ENCODE results near the gene USP24. TPM values are rescaled to one million over a fixed set of nuclear protein-coding genes. Genes with fewer than 3 reads are reported as not detected.
A peak's percentile ranks its signal among the peaks of the same experiment; 100 is the strongest.

The USP24 gene
- total RNA-seq, 1 donor from 2014 or later = 40.8 TPM

GRCh38 chr1:55039342-55040082, 175.7 kb downstream of the USP24 start, which contains the start of gene PCSK9:
PCSK9 (plus strand) TSS chr1:55039548; CDS start chr1:55039838, 290 bp downstream.
- FAIRE-seq (no peak), DNase-seq (ENCODE audit: low read depth) (peak; percentile 78)
- H3K4me3 ChIP-seq (ENCODE audit: low read depth, low read length) = peak within 1 kb of the TSS; percentile 48
- no peak for TF ChIP-seq CTCF (IDR thresholded peaks at IDR 0.05; ENCODE audit: insufficient read depth, low read length, severe bottlenecking)
- H3K36me3 ChIP-seq (ENCODE audit: control insufficient read depth, insufficient read depth, low read length) = peaks cover 3% of the 10 kb centered on the region
- no peaks in the 10 kb centered on the region for H3K27me3 ChIP-seq (ENCODE audit: control insufficient read depth, insufficient read depth, low read length)

DNA sequence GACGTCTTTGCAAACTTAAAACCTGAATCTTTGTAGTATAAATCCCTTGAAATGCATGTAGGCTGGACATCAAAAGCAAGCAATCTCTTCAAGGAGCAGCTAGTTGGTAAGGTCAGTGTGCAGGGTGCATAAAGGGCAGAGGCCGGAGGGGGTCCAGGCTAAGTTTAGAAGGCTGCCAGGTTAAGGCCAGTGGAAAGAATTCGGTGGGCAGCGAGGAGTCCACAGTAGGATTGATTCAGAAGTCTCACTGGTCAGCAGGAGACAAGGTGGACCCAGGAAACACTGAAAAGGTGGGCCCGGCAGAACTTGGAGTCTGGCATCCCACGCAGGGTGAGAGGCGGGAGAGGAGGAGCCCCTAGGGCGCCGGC, 176.2 kb downstream of the USP24 start:
- Histone ChIP-seq H3K36me3 (ENCODE audit: control insufficient read depth, insufficient read depth, low read length) (peaks cover 1% of the 10 kb centered on the region), H3K27me3 (ENCODE audit: control insufficient read depth, insufficient read depth, low read length) (no peaks in the 10 kb centered on the region), H3K4me3 (ENCODE audit: low read depth, low read length) (peak overlapping the region; percentile 48)
- TF ChIP-seq CTCF (IDR thresholded peaks at IDR 0.05; ENCODE audit: insufficient read depth, low read length, severe bottlenecking) = no peak
- DNase-seq (ENCODE audit: low read depth) (no peak), FAIRE-seq (no peak)

DNA sequence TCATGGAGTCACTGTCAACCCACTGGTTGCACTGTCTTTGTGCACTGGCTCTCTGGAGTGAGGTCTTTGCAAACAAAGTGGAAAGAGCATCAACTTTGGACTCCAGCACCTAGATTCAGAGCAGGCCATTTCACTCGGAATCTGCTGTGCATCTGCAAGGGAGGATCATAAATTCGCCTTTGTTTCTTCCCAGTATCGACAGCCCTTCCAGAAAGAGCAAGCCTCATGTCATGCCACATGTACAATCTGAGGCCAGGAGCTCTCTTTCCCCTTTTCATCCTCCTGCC, 176.7 kb downstream of the USP24 start:
- DNase-seq (ENCODE audit: low read depth) (no peak), FAIRE-seq (no peak)
- Histone ChIP-seq H3K4me3 (ENCODE audit: low read depth, low read length) (no peak overlapping the region), H3K36me3 (ENCODE audit: control insufficient read depth, insufficient read depth, low read length) (no peaks in the 10 kb centered on the region), H3K27me3 (ENCODE audit: control insufficient read depth, insufficient read depth, low read length) (peaks cover 2% of the 10 kb centered on the region)
- no peak for TF ChIP-seq CTCF (IDR thresholded peaks at IDR 0.05; ENCODE audit: insufficient read depth, low read length, severe bottlenecking)

- H3K27me3 ChIP-seq (ENCODE audit: control insufficient read depth, insufficient read depth, low read length) = peaks cover 2% of the 10 kb centered on the region
- TF ChIP-seq CTCF (IDR thresholded peaks at IDR 0.05; ENCODE audit: insufficient read depth, low read length, severe bottlenecking) = no peak
- no peak for FAIRE-seq
- no peak for DNase-seq (ENCODE audit: low read depth)
- no peaks in the 10 kb centered on the region for H3K36me3 ChIP-seq (ENCODE audit: control insufficient read depth, insufficient read depth, low read length)
- H3K4me3 ChIP-seq (ENCODE audit: low read depth, low read length) = no peak overlapping the region
Measured at GRCh38 chr1:55037733-55038551, 177.2 kb downstream of the USP24 start.

- Histone ChIP-seq H3K27me3 (ENCODE audit: control insufficient read depth, insufficient read depth, low read length) (peaks cover 2% of the 10 kb centered on the region), H3K4me3 (ENCODE audit: low read depth, low read length) (no peak overlapping the region), H3K36me3 (ENCODE audit: control insufficient read depth, insufficient read depth, low read length) (no peaks in the 10 kb centered on the region)
- no peak for TF ChIP-seq CTCF (IDR thresholded peaks at IDR 0.05; ENCODE audit: insufficient read depth, low read length, severe bottlenecking)
- FAIRE-seq (no peak), DNase-seq (ENCODE audit: low read depth) (peak; percentile 6)
Measured at GRCh38 chr1:55035904-55036303, 179.3 kb downstream of the USP24 start.

All from bronchial epithelial cell (primary cell).